Right renal pelvis (tissue), 4 donors: ENCODE results near the gene ADNP2. TPM values are rescaled to one million over a fixed set of nuclear protein-coding genes. Genes with fewer than 3 reads are reported as not detected.

Source experiments
- DNase-seq, 4 donors: peaks; one replicate each; pipeline ENCODE4 v3.0.0-alpha.2; 2013; ENCODE audit warnings: low read depth in 4 of 4, low spot score in 3 of 4, missing footprints in 1 of 4
- polyA plus RNA-seq, 4 donors: library from polyadenylated mRNA; unstranded; fragments of 120-200 nt; gene quantifications; one replicate each; pipeline ENCODE4 v1.2.1, GENCODE V29; 2013; ENCODE audit not compliant: insufficient read length in 4 of 4

Gene ADNP2
- polyA plus RNA-seq, 4 donors: 21.9 to 29.2 (median 27.1) TPM

DNA sequence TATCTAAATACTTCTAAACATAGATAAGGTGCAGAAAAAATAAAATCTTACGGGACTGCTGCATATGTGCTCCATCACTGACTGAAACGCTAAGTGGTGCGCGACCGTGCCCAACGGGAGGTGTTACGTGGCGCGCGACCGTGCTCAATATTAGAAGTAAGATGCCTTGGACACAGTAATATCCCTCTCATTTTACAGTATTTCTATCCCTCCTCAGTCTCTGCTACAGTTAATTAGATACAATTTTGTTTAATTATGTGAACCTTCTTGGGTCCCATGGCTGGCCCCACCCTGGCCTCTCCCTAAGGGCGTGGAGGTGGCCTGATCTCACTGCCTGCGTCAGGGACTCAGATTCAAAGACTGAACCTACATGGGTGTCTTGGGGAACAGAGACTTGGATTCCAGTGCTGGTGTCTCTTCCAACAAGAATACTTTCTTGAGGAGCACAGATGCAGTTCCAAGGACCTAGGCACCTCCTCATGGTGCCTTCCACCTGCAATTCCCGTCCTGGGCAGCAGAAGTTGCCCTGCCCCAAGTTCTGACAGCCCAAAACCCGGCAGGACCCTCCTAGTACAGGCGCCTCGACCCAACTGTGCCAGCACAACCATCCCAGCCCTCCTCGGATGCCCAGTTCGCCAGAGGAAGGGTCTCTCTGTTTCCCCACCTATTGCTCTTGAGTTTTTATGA, 79.0 kb downstream of the ADNP2 start:
- DNase-seq: no peak

DNA sequence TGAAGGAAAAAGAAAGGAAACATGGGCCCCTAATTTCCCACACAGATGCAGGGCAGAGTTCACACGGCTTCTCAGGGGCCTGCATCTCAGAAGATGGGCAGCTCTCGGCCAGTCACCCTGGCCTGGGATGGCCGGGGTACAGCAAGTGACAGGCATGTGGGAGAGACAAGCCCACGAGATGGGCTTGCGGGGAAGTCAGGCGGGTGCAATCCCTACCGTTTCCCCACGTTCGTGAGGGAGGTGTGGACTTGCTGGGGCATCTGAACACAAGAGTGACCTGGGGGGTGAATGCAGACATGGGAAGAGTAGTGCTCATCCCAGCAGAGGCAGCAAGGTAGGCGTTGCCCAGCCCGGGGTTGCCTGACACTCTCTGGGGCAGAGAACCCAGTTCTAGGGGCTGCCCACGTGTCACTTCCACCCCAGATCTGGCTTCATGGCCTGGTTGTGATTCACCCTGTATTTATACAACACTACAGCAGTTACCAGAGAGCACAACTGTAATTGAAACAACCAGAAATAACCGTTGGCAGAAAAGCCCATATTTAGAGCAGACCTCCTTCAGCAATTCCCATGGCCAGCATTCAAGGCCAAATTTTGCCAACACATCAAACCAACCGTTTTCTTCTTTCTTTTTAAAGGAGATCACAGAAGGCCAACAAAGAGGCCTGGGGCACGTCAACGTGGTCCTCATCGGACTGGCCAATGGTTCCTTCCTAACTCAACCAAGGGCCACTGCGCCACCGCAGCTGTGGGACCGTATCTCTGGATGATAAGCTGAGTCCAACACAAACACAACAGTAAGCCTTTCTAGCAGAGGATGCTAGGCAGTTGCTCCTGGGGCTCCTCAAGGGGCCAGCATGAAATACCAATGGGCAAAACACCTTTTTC, 79.8 kb downstream of the ADNP2 start:
- no peak for DNase-seq

DNA sequence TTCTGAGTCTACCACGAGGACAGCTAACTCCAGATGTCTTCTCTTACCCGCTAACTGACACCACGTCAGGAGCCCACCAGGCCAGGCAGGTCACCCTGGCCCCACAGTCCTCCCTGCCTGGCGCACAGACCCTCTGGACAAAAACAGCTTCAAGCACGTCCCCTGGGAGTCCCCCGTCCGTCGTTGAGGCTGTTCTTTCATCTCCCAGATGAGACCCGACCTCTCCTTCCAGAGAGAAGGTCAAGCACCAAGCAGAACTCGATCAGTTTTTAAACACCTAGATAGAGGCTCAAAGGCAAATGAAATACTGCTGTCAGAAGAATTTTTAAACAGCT, 80.4 kb downstream of the ADNP2 start:
- DNase-seq: no peak

Other genes with a start within 250 kb of the ADNP2 start
- 10 to 100 TPM; 21.1 to 36.1 (median 26.5) TPM for gene SLC66A2, start 157.6 kb upstream of the ADNP2 start, polyA plus RNA-seq
- gene HSBP1L1, start 144.6 kb upstream of the ADNP2 start, polyA plus RNA-seq: 10 to 100 TPM; 18.7 to 24.3 (median 20.4) TPM
- gene TXNL4A, start 120.7 kb upstream of the ADNP2 start, polyA plus RNA-seq: 10 to 100 TPM; 88.9 to 98.2 (median 94.2) TPM
- gene RBFA, start 74.8 kb upstream of the ADNP2 start, polyA plus RNA-seq: 10 to 100 TPM; 27.0 to 30.4 (median 29.4) TPM
- 10 to 100 TPM; 31.6 to 35.0 (median 32.0) TPM for gene PARD6G, start 138.3 kb downstream of the ADNP2 start, polyA plus RNA-seq